MG63 (cell line): ENCODE measurements around the gene PRDM12. TPM values are rescaled to one million over a fixed set of nuclear protein-coding genes. Genes with fewer than 3 reads are reported as not detected.

ENCODE experiments used
- DNase-seq: peaks from one replicate; pipeline ENCODE4 v3.0.0-alpha.2; 2020
- H3K27me3 ChIP-seq: fragments of 250-450 bp; sonication (Bioruptor Pico); 2 replicates; pipeline ENCODE4 v1.5.1; 2020; ENCODE audit warnings: mild to moderate bottlenecking, moderate library complexity
- H3K36me3 ChIP-seq: fragments of 250-450 bp; sonication (Bioruptor Pico); 2 replicates; pipeline ENCODE4 v1.5.1; 2020; ENCODE audit warnings: mild to moderate bottlenecking, moderate library complexity
- H3K4me3 ChIP-seq: fragments of 250-450 bp; sonication (Bioruptor Pico); 2 replicates; pipeline ENCODE4 v1.5.1; 2020; ENCODE audit warnings: mild to moderate bottlenecking, moderate library complexity
- H3K9me3 ChIP-seq: fragments of 250-450 bp; sonication (Bioruptor Pico); 2 replicates; pipeline ENCODE4 v1.5.1; 2020; ENCODE audit warnings: mild to moderate bottlenecking, moderate library complexity
- total RNA-seq: library from RNA; depleted of rRNA; stranded (reverse); fragments of >200 nt; shearing (Covaris generic); gene quantifications from 2 replicates; pipeline ENCODE4 v1.2.3, GENCODE V29; 2014; ENCODE audit warnings: low replicate concordance; rRNA removed

The PRDM12 gene
- total RNA-seq, 1 experiment from 2014 or later, result not detected

GRCh38 chr9:130728721-130729120 lies 64.3 kb downstream of the PRDM12 start:
- no peaks in the 10 kb centered on the region; the same call in 1 of the 2 replicates for H3K36me3 ChIP-seq
- H3K27me3 ChIP-seq, result no peaks in the 10 kb centered on the region
- H3K4me3 ChIP-seq, result no peak overlapping the region
- no peak for DNase-seq
- H3K9me3 ChIP-seq, result no peaks in the 10 kb centered on the region

- no peak for DNase-seq
- no peaks in the 10 kb centered on the region; the same call in 1 of the 2 replicates for H3K36me3 ChIP-seq
- no peaks in the 10 kb centered on the region for H3K9me3 ChIP-seq
- H3K4me3 ChIP-seq, result no peak overlapping the region
- H3K27me3 ChIP-seq, result no peaks in the 10 kb centered on the region
Observed at GRCh38 chr9:130729145-130729544, 64.8 kb downstream of the PRDM12 start.

DNA sequence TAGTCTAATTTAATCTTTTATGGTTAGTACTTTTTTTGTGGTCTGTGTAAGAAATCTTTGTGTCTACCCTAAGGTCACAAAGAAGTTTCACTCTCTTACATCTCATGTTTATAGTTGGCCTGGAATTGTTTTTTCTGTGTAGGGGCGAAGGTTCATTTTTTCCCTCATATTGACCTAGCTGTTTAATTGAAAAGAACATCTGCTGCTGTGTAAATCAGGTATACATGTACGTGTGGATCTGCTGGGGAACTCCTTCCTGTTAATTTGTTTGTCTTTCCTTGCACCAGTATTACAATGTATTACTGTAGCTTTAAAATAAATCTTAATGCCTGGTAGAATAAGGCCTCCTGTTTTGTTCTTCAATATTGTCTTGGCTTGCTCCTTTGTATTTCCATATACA lies 67.0 kb downstream of the PRDM12 start:
- H3K4me3 ChIP-seq, result no peak overlapping the region
- H3K36me3 ChIP-seq, result no peaks in the 10 kb centered on the region; the same call in 1 of the 2 replicates
- H3K27me3 ChIP-seq, result no peaks in the 10 kb centered on the region
- DNase-seq, result no peak
- no peaks in the 10 kb centered on the region for H3K9me3 ChIP-seq

DNA sequence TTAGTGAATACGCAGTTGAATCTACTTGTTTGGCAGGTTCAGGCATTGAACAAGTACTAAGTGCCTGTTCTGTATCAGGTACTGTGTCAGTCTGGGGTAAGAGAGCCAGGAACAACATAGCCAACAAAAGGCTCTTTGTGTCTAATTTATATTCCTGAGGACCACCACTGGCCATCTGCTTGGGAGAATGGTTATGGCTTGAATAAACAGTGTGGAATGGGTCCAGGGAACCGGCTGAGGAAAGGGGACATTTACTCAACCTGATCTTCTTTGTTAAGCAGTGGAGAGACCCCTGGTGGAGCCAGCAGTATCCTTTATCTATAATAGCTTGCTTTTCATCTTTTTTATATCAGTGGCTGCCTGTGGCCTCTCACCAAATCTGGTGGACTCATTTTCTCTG lies 67.7 kb downstream of the PRDM12 start:
- DNase-seq, result no peak
- Histone ChIP-seq H3K27me3 (no peaks in the 10 kb centered on the region), H3K4me3 (no peak overlapping the region), H3K36me3 (no peaks in the 10 kb centered on the region; the same call in 1 of the 2 replicates), H3K9me3 (no peaks in the 10 kb centered on the region)

Other genes starting within 250 kb of the PRDM12 start
- gene ASS1, start 219.6 kb upstream of the PRDM12 start, total RNA-seq, result 536 and 752 TPM in 2 replicates
- 30.3 and 35.8 TPM in 2 replicates for gene FUBP3, start 85.0 kb upstream of the PRDM12 start, total RNA-seq
- gene EXOSC2, start 29.2 kb downstream of the PRDM12 start, total RNA-seq, result 31.4 and 46.4 TPM in 2 replicates
- gene ABL1, start 170.7 kb downstream of the PRDM12 start, total RNA-seq, result 24.2 and 24.7 TPM in 2 replicates
- not detected in 2 replicates for gene QRFP, start 232.2 kb downstream of the PRDM12 start, total RNA-seq